Esophagus muscularis mucosa (tissue), 4 donors: ENCODE data around the gene ATF5.

ENCODE experiments used
- CTCF ChIP-seq, 3 experiments: fragments of 200-600 bp in 2 of 3; fragments of 450-650 bp in 1 of 3; sonication (generic) in 2 of 3; IDR thresholded peaks; one replicate each; pipeline ENCODE4 v1.5.1; 2017 to 2019; ENCODE audit warnings: antibody characterized with exemption in 3 of 3, mild to moderate bottlenecking in 2 of 3, moderate library complexity in 1 of 3
- EP300 ChIP-seq: sonication (generic); formaldehyde crosslinking; IDR thresholded peaks from one replicate; pipeline ENCODE4 v1.6.1; 2017; ENCODE audit warnings: antibody characterized with exemption
- POLR2A ChIP-seq: fragments of 450-650 bp; IDR thresholded peaks from one replicate; pipeline ENCODE4 v1.6.1; 2017; ENCODE audit warnings: antibody characterized with exemption, moderate library complexity, mild to moderate bottlenecking, low read depth
- POLR2AphosphoS5 ChIP-seq, 2 donors: sonication (generic); formaldehyde crosslinking; IDR thresholded peaks; one replicate each; pipeline ENCODE4 v1.6.1; 2017; ENCODE audit warnings: antibody characterized with exemption in 2 of 2

GRCh38 chr19:49920624-49921363, 8.2 kb upstream of the ATF5 start:
- TF ChIP-seq CTCF (IDR thresholded peaks at IDR 0.05) (no peak), POLR2A (no peak), EP300 (no peak), POLR2AphosphoS5 (IDR thresholded peaks at IDR 0.05) (no peak)
